Hematopoietic multipotent progenitor cell treated with erythropoietin and hydrocortisone succinate and interleukin-3 and kit ligand, for 8 days (in vitro differentiated cells): ENCODE measurements around the gene MTMR10.
A peak's percentile ranks its signal among the peaks of the same experiment; 100 is the strongest.

Experiments used
- DNase-seq: peaks from one replicate; pipeline ENCODE4 v3.0.0-alpha.2; 2015

The MTMR10 gene

DNA sequence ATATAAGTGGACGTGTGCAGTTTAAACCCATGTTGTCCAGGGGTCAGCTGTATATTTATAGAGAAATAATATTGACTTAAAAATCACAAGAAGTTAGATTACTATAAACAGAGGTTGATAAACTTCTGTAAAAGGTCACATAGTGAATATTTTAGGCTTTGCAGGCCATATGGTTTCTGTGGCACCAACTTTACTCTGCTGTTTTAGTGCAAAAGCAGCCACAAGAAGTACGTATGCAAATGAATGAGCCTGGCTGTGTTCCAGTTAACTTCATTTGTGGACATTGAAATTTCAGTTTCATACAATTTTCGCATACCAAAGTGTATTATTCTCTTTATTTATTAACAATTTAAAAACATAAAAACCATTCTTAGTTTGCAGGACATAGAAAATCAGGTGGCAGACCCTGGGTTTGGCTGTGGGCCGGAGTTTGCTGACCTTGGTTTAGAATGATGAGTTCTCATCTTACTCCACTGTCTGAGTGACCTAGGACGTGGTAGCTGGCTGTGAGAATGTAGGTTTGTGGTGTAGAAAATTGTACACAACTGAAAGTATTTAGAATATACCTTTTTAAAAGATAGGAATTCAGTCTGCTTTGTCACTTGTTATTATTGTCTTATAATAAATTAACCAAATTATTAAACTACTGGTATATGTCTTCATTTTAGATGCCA is 71.4 kb downstream of the MTMR10 start:
- no peak for DNase-seq

DNA sequence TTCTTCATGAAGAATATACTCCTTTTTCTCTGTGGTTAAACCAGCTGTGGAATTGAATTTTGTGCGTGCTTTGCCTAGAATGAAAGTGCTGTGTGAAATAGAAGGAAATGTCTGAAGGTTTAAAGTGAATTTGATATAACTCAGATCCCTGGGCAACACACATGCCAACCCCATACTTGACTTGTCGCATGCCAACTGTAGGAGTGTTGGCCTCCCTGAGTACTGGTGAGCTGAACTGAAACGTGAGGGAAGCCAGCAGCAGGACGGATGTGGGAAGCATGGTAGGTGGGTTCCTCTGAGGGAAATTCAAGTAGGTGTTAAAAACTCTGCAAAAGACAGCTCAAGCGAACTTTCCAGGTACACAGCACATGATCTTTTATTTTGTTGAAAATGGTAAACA is 73.1 kb downstream of the MTMR10 start:
- DNase-seq: no peak

DNA sequence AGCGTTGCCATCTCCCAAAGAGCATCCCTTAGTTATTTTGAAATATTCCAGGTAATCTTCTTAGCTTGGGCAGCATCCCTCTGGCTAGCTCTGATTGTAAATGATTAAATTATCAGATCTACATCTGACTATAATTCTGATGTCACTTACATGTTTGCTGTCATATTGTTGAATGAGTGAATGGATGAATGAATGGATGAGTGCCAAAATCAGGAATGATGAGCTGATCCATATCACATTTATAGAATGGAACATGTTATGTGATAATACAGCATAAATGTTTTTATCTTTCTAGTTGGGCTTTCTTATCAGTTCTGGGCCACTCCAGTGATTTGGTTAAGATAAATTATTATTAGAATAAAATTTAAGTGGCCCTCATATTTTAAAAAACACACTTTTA is 73.8 kb downstream of the MTMR10 start:
- DNase-seq: no peak

DNA sequence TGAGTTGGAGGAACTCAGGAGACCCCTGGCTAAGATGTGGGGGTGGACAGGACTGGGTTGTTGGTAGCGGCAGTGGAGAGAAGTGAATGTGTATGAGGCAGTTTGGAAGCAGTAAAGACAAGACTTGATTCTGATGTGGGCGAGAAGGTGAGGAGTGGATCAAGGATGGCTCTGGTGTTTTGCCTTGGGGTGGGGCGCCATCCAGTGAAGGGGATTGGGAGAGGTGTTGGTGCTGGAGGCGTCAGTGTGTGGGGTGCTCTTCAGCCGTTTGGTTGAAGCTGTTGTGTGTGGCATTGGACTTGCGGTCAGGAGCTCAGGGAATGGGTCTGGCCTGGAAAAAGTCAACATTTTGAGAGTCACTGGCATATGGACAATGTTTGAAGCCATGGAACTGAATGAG is 74.4 kb downstream of the MTMR10 start:
- DNase-seq: no peak

DNA sequence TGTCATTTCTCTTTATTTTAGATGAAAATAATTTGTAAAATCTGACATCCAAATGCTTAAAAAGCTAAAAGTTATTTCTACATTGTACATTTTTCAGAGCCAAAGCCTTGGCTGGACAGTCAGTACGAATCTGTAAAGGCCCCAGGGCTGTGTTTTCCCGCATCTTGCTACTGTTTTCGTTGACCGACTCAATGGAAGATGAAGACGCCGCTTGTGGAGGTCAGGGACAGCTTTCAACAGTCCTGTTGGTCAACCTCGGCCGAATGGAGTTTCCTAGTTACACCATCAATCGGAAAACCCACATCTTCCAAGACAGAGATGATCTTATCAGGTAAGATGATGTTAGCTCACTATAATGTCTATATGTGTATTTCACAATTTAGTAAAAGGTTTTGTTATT is 77.7 kb downstream of the MTMR10 start:
- no peak for DNase-seq

DNA sequence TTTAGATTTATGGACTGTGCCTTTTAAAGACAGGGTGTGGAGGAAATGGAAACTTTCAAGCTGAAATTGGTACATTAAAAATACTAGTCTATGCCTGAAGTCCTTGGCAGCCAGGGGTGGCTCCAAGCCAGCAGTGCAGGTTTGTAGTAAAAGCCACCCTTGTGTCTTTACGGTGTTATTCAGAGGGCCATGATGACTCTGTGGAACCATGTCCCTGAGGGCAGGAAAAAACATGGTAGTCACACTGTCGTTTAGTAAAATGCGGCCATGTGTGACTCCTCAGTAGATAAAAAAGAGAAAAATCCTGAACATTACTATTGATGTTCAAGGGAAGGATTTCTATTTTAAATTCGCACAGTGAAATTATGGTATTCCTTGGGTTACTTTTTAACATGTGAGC is 85.1 kb downstream of the MTMR10 start:
- DNase-seq: no peak

DNA sequence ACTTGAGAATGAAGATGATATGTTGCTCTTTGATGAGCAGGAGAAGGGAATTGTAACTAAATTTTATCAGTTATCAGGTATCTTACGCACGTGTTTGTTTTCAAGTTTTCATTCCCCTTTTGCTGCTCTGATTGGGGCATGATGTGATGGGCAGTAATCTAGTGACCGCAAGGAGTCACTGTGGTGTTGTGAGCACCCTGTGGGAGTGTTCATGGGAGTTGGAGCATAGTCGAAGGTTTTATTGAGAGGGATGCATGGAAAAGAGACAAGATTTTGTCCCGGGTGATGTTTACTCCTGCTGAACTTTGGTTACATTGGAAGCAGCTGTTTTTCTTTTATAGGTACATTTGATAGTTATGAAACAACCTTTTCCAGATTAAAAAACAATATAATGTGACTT is 85.6 kb downstream of the MTMR10 start:
- DNase-seq: no peak

DNA sequence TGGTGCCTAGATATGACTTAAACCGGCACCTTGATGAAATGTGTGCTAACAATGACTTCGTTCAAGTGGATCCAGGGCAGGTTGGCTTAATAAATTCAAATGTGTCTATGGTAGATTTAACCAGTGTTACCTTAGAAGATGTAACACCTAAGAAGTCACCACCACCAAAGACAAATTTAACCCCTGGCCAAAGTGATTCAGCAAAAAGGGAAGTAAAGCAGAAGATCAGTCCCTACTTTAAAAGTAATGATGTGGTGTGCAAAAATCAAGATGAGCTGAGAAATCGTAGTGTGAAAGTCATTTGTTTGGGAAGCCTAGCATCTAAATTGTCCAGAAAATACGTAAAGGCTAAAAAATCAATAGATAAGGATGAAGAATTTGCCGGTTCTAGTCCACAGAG is 86.6 kb downstream of the MTMR10 start:
- no peak for DNase-seq

DNA sequence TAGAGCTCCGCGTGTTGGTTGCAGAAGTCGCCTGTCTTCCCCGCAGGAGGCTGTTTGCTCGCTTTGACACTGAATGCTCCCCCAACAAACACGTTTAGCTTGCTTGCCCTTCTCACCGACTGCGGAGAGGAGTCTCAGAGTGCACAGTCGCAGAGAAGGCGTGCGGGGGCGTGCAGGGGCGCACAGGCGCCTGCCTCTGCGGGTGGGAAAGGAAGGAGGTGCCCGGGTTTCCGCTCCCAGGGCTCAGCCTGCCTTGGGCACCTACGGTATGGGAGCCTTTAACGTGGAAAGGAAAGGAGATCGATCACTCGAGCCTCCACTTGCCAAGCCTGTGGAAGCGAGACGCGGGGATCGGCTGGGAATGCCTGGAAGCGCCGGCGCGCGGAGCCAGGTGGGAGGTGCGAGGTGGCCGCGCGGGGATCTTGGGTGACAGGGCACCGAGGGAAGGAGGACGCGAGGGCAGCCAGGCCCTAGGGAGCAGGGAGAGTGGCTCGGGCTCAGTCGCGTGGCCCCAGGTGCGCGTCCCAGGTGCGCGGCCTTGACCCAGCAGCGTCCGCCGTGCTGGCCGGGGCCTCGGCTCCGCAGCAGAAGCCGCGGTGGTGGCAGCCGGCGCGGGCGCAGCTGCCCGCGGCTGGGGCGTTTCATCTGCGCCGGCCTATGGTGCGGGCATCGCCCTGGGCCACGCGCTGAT is 87.8 kb downstream of the MTMR10 start, which contains the start of gene FAN1:
Gene FAN1 (plus strand): TSS at position 419 of the 691 bp plus-strand sequence. CDS start 749 bp downstream, outside the sequence.
- DNase-seq: peak; percentile 91

DNA sequence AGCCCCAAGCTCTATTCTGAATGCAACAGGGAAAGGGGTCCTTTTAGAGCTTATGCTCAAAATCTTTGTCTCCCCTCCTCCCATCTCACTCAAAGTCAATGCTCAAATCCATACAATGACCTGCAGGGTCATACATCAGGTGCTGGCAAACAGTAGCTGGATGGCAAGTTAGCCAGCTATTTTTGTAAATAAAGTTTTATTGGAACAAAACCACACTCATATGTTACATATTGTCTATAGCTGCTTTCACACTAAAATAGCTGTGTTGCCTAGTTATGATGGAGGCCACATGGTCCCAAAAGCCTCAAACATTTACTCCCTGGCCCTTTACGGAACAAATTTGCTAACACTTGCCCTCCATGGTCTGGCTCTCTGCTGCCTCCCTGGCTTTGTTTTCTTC is 89.5 kb downstream of the MTMR10 start:
- no peak for DNase-seq

DNA sequence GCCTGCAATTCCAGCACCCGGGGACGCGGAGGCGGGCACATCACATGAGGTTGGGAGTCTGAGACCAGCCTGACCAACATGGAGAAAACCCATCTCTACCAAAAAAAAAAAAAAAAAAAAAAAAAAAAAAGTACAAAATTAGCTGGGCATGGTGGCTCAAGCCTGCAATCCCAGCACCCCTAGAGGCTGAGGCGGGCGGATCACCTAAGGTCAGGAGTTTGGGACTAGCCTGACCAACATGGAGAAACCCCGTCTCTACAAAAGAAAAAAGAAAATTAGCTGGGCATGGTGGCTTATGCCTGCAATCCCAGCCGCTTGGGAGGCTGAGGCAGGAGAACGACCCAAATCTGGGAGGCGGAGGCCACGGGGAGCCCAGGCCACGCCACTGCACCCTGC is 95.2 kb downstream of the MTMR10 start:
- DNase-seq: no peak

DNA sequence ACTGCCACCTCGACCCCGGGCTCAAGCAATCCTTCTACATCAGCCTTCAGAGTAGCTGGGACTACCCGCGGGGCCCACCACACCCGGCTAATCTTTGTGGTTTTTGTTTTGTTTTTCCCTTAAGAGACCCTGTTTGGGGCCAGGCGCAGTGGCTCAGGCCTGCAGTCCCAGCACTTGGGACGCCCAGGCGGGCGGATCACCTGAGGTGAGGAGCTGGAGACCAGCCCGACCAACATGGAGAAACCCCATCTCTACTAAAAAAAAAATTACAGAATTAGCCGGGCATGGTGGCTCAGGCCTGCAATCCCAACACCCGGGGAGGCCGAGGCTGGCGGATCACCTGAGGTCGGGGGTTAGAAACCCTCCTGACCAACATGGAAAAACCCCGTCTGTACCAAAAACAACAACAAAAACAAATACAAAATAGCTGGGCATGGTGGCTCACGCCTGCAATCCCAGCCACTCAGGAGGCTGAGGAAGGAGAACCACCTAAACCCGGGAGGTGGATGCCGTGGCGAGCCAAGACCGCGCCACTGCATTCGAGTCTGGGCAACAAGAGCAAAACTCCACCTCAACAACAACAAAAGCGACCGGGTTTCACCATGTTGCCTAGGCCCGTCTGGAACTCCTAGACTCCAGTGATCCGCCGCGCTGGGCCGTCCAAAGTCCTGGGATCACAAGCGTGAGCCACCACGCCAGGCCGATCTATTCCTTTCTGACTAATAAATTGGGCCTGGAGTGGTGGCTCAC is 95.8 kb downstream of the MTMR10 start:
- no peak for DNase-seq

DNA sequence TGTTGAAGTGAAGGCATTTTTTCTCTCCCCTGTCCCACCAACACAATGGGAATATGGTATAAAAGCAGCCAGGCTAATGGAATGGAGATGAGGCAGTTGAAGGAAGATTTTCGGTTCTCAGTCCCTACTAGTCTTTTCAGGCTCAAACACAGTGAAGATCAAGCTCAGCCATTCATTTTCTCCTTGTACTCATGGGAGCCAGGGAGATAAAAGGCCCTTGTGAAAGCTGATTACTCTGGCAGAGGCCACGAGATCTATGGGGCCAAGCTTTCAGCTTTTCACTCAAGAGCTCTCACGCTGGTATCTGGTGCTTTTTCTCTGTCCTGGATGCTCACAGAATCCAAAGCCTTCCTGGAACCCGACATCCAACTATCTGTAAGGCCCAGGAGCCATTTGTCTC is 102.2 kb downstream of the MTMR10 start:
- no peak for DNase-seq
